HUES48 (cell line): ENCODE data around the gene HIPK2.

Experiments used
- H3K27ac ChIP-seq: one replicate; pipeline ENCODE4 v1.7.0; 2013; ENCODE audit warnings: low read depth, low read length, inconsistent platforms
- H3K27me3 ChIP-seq: 2 replicates; pipeline ENCODE4 v1.6.1; 2013; ENCODE audit warnings: mild to moderate bottlenecking, low read length; ENCODE audit not compliant: control insufficient read depth, insufficient read depth
- H3K36me3 ChIP-seq: 2 replicates; pipeline ENCODE4 v1.6.1; 2013; ENCODE audit warnings: low read length; ENCODE audit not compliant: control insufficient read depth, insufficient read depth
- H3K4me1 ChIP-seq: 2 replicates; pipeline ENCODE4 v1.6.1; 2013; ENCODE audit warnings: mild to moderate bottlenecking, low read length; ENCODE audit not compliant: control insufficient read depth, insufficient read depth
- H3K4me3 ChIP-seq: 2 replicates; pipeline ENCODE4 v1.5.1; 2013; ENCODE audit warnings: mild to moderate bottlenecking, low read depth, low read length
- H3K9ac ChIP-seq: 2 replicates; pipeline ENCODE4 v1.6.1; 2013; ENCODE audit warnings: mild to moderate bottlenecking, low read depth, low read length, moderate library complexity
- H3K9me3 ChIP-seq: 2 replicates; pipeline ENCODE4 v1.6.1; 2013; ENCODE audit warnings: low read length; ENCODE audit not compliant: control insufficient read depth, insufficient read depth

The HIPK2 gene

DNA sequence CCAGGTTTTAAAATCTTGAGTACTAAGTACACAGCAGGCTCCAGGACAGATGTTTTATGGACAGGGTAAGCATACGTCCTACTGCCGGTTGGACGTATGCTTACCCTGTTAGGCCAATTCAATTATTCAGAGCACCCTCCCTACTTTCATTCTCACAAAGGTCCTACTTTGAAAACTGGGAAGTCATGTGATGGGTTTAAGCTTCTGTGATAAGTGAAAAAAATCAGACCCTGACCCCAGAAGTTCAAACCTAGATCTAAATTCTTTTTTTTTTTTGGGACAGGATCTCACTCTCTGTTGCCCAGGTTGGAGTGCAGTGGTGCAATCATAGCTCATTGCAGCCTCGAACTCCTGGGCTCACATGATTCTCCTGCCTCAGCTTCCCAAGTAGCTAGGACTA is 55.2 kb downstream of the HIPK2 start:
- Histone ChIP-seq H3K4me1 (peaks cover 8% of the 10 kb centered on the region; the same call in 1 of the 2 replicates), H3K36me3 (no peaks in the 10 kb centered on the region), H3K27me3 (no peaks in the 10 kb centered on the region), H3K9me3 (no peaks in the 10 kb centered on the region), H3K9ac (no peak overlapping the region), H3K27ac (no peak overlapping the region), H3K4me3 (no peak overlapping the region)

DNA sequence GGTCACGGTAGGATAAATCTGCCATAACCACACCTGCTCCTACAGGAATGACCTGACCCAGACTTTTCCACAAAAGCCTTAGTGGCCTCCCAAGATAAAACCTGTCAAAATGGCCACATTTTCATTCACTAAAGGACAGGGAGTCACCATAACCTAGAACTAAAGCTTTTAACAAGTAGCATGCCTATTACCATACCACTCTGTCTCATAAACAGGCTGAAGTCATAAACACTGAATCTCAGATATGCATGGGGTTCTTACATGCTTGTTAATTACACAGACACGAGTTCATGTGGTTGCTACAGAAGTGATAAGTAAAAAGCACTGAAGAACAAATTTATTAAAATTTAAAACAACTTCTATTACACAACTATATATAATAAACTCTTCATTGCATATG is 56.0 kb downstream of the HIPK2 start:
- Histone ChIP-seq H3K36me3 (no peaks in the 10 kb centered on the region; the same call in 1 of the 2 replicates), H3K27me3 (no peaks in the 10 kb centered on the region), H3K9me3 (no peaks in the 10 kb centered on the region), H3K4me1 (peaks cover 8% of the 10 kb centered on the region; the same call in 1 of the 2 replicates), H3K4me3 (no peak overlapping the region), H3K9ac (no peak overlapping the region), H3K27ac (no peak overlapping the region)

DNA sequence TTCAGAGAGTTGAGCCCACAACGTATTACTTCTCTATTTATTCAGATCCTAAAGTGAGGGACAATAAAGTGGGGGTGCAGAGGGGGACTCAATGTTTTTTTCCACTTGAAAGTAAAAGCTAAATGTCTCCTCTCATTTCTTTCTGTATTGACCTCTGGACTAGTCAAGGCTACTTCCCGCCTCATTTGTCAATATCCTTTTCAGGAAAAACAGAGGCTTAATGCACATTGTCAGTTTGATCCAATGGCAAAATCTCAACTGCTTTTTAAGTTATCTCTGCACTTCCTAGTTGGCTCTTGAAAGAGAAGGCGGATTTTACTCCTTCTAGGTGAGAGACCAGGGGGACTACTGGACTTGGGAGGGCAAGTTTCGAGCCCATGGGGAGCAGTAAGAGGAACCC is 56.4 kb downstream of the HIPK2 start:
- Histone ChIP-seq H3K4me1 (peaks cover 8% of the 10 kb centered on the region; the same call in 1 of the 2 replicates), H3K9me3 (no peaks in the 10 kb centered on the region), H3K9ac (no peak overlapping the region), H3K36me3 (peaks cover 4% of the 10 kb centered on the region), H3K27ac (no peak overlapping the region), H3K4me3 (no peak overlapping the region), H3K27me3 (no peaks in the 10 kb centered on the region)

DNA sequence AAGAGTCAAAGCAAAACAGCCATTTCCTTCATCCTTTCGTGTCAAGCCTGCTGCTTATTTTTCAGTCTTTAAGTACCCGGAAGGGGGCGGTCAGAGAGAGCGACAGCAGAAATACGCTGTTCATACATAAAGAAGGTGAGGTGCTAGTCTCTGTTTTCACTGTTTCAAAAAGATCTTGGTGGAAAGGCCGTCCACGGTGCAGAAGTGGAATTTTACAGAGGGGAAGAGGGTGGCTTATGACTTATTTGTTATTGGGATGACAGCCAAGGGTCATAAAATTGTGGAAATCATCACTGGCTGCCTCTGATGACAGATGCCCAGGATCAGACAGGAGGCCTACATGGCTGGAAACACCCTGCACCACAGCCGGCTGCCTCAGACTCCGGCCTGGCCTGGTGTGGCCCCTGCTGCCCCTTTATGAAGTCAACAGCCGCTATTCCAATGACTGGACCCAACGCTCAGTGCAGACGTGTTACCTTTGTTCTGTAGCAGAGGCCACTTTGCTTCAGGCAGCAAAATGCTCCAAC is 57.0 kb downstream of the HIPK2 start:
- no peak overlapping the region for H3K27ac ChIP-seq
- H3K4me1 ChIP-seq = peaks cover 8% of the 10 kb centered on the region; the same call in 1 of the 2 replicates
- H3K4me3 ChIP-seq = no peak overlapping the region
- H3K36me3 ChIP-seq = peaks cover 11% of the 10 kb centered on the region
- H3K27me3 ChIP-seq = no peaks in the 10 kb centered on the region
- H3K9ac ChIP-seq = no peak overlapping the region
- H3K9me3 ChIP-seq = no peaks in the 10 kb centered on the region

DNA sequence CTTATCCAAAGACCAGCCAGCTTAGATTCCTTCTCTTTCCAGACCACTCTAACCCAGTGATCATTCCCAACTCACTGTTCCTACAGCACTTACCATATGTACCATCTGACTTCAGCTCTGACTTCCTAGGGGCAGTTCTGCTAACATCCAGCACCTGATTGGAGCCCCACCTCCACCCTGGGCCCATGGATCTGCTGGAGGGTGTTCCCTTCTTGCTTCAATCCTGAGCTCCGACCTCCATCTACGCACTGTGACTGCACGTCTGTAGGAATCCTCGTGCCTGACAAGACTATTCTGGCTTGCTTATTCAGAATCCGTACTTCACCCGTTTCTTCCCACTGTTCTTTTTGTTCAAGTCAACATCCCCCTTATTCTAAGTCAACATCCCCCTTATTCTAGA is 57.6 kb downstream of the HIPK2 start:
- Histone ChIP-seq H3K4me3 (no peak overlapping the region), H3K27me3 (no peaks in the 10 kb centered on the region), H3K27ac (no peak overlapping the region), H3K9ac (no peak overlapping the region), H3K4me1 (peaks cover 4% of the 10 kb centered on the region; the same call in 1 of the 2 replicates), H3K9me3 (no peaks in the 10 kb centered on the region), H3K36me3 (peaks cover 16% of the 10 kb centered on the region)

DNA sequence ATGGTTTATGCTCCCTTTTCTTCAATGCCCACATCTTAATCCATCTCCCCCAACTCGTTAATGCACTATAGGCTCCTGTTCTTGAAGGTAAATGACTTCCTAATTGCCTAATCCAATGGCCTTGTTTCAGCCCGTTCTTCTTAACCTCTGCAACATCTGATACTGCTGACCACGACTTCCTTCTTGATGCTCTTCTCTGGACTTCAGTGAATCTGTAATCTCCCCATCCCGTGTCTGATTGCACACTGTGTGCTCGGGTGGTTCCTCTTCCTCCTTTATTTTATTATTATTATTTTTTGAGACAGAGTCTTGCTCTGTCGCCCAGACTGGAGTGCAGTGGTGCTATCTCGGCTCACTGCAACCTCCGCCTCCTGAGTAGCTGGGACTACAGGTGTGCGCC is 58.9 kb downstream of the HIPK2 start:
- H3K9me3 ChIP-seq = no peaks in the 10 kb centered on the region
- no peak overlapping the region for H3K27ac ChIP-seq
- peaks cover 19% of the 10 kb centered on the region for H3K36me3 ChIP-seq
- no peak overlapping the region for H3K4me3 ChIP-seq
- no peaks in the 10 kb centered on the region for H3K27me3 ChIP-seq
- peaks cover 4% of the 10 kb centered on the region; the same call in 1 of the 2 replicates for H3K4me1 ChIP-seq
- H3K9ac ChIP-seq = no peak overlapping the region

DNA sequence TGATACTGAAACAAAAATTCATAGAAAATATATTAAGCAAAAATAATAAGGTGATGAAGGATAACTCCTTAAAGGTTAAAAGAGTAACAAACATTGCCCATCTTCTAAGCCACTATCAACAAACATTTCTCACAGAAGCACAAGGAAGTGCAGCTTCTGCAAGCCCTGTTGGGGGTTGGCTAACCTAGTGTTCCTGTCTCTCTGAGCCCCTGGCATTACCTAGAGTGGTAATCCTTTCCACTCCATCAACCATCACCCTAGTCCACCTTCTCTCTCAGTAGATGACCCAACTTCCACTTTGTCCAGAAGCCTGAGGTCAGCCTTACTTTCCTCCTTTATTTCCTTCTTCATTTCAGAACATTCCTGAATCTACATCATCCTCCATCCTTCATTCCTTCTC is 59.7 kb downstream of the HIPK2 start:
- no peaks in the 10 kb centered on the region for H3K9me3 ChIP-seq
- peaks cover 19% of the 10 kb centered on the region for H3K36me3 ChIP-seq
- H3K27me3 ChIP-seq = no peaks in the 10 kb centered on the region
- H3K4me3 ChIP-seq = no peak overlapping the region
- H3K9ac ChIP-seq = no peak overlapping the region
- H3K4me1 ChIP-seq = peaks cover 9% of the 10 kb centered on the region
- no peak overlapping the region for H3K27ac ChIP-seq

DNA sequence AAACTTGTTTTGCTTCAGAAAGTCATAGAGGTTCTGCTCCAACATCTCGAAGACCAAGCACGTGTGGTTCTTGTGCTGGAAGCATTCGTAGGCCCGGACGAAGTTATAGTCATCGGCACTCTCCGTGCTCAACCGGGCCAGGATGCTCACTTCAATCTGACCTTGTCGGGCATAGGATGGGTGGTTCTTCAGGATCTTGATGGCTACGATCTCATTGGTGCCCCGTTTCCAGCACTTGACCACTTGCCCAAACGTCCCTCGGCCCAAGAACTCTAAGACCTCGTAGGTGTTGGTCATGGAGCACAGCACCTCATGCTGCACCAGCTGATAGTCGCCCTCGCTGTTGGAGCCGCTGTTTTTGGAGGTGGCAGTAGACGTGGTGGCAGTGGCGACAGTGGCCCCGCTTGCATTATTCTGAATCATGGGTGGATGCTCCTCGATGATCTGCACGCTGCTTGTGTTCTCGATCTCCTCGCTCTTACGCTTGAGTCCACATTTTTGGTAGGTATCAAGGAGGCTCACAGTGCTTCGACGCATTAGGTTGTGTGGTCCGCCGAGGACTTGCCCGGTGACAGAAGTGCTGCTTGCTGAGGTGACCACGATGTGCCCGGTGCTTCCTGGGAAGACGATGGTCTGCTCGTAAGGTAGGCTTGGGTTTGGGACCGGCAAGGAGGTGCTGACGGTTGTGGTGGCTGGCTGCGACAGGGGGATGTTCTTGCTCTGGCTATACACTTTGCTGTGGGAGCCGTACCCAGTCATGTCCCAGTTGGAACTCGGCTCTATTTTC is 61.4 kb downstream of the HIPK2 start:
- H3K36me3 ChIP-seq = peaks cover 19% of the 10 kb centered on the region
- peaks cover 27% of the 10 kb centered on the region for H3K4me1 ChIP-seq
- H3K27ac ChIP-seq = no peak overlapping the region

DNA sequence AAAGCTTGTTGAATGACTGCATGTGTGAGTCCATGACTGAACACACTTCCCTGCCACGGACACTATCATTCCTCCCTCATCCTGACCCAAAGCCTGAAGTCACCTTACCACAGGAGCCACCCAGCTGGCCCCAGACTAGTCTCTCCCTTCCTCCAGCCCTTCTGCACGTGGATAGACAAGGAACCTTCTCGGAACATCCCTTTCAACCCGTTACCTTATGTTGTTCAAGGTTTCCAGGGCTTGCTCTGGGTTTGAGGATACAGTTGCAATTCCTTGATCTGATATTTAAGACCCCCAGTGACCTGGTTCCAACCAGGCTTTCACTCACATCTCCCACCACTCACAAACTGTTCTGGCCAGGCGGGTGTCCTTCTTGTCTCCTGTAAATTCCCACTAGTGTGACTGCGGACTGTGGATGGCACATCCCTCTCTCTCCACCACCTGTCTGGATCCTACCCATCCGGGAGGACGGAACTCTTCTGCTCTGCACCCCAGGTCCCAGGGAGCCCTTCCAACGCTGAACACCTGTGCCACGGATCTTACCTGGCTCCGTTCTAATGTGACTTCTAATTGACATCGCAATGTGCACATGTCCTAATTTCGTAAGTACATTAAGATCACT is 62.5 kb downstream of the HIPK2 start:
- H3K36me3 ChIP-seq = peaks cover 19% of the 10 kb centered on the region
- no peaks in the 10 kb centered on the region for H3K27me3 ChIP-seq
- H3K4me1 ChIP-seq = peaks cover 29% of the 10 kb centered on the region
- H3K9ac ChIP-seq = no peak overlapping the region
- no peak overlapping the region for H3K4me3 ChIP-seq
- no peak overlapping the region for H3K27ac ChIP-seq
- no peaks in the 10 kb centered on the region for H3K9me3 ChIP-seq

More for the DNA sequence above, 61.4 kb downstream of the HIPK2 start:
- Histone ChIP-seq H3K9me3 (no peaks in the 10 kb centered on the region), H3K9ac (no peak overlapping the region), H3K4me3 (no peak overlapping the region), H3K27me3 (no peaks in the 10 kb centered on the region)

DNA sequence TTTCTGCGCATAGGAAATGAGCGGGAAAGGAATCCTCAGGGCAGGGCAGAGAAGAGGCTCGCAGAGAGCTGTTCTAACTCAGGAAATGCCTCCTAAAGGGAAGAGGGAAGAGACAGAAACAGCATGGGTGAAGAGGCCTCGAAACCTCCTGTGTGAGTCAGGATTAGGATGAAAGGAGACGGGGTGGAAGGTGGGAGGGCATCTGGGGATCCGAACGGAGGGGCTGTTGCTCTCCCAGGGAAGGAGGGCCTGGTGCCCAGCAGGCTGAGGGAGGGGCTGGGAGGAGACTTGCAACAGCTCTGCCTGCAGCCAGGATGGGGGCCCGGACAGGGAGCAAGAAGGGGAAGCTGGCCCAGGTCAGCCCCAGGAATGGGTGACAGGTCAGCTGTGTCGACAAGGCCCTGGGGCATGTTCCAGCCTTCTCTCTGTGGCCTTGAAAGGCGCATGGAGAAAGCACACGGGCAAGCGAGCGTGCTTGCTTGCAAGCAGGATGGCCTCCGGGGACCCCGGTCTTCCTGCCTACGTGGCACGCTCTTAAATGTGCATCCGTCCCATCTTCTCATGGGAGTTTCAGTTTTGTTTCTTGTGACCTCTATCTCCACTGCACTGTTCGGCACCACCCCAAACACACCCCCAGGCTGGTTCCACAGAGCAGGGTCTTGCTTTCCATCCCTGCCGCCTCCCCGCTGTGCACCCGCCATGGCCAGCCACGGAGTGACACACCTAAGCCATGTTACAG is 63.5 kb downstream of the HIPK2 start:
- Histone ChIP-seq H3K9ac (no peak overlapping the region), H3K4me3 (no peak overlapping the region), H3K27me3 (no peaks in the 10 kb centered on the region), H3K36me3 (peaks cover 19% of the 10 kb centered on the region), H3K27ac (peak overlapping the region; percentile 60), H3K4me1 (peaks cover 29% of the 10 kb centered on the region), H3K9me3 (no peaks in the 10 kb centered on the region)
